Measurements from ENCODE around the gene ETV6.

The ETV6 gene

DNA sequence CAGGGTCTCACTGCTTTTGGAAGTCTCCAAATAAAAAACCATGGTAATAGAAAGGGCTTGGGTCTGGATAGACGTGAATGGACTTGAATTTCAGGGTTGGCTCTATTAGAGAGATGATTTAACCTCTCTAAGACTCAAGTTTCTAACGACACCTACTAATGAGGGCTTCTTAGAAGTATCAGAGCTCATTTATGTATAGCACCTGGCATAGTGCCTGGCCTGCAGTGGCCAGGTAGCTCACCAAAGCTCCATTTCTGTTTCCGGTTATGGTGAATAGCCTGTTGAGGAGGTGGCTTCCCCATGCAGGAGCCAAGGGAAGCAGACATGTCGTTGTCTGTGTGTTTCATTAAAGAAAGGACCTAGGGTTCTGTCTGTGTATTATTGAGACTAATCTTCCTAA lies 108.6 kb downstream of the ETV6 start:
- no peak for DNase-seq (ENCODE audit: low read depth, low spot score)

DNA sequence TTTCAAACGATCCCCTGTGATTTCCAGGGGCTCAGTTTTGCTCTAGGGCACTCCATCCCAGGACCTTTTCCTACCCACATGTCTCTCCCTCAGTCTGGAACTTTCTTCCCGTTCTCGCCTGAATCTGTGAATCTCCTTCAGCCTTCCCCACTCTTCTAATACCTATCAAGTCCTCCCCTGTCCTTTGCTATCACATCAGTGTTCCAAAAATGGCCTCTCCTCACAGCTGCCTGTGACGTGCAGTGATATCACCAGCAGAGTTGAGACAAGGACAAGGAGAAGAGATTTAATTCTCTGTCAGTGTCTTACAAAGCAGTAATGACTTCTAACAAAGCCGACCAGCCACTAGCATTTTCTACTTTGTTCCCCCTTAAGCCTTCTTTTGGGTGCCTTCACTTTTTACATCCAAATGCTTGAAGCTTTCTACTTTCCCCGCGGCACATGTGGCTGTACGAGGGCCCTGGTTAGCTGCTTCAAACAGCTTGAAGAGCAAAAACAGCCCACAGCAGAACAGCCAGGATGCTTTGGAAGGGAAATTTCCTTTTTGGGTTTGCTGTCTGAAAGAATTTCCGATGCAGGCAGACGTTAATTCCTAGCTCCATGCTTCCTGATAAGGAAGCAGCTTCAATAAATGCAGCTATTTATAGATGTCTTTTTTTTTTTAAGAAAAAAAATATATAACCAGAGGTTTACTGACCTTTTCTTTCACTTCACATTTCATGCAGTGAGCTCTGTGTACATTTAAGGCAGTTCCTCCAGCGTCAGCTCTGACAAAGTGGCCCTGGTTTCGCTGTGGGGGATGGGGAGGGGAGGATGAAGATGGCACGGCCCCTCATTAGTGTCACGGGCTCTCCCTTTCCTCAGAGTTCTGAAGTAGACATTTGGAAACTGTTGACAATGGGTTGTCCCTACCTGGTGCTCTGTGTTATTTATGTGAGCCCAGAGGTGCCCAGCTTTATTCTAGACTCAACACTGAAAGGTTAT lies 109.3 kb downstream of the ETV6 start:
- no peak for DNase-seq (ENCODE audit: low read depth, low spot score)

DNA sequence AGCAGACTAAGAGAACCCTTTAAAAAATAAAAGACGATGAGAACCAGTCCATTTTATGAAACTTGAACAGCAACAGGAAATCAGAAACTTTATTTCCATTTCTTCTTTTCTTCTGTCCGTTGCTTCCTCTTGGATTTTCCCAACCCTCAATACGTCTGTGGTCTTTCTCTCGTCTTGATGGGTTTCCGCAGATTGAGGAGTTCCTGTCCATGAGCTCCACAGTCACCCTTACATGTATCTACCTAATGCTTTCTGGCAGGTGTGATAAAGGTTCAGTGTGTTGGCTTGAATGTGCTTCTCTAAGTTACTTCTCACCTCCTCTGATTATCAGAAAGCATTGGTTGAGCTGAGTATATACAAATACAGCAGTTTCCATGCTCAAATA lies 110.0 kb downstream of the ETV6 start:
- DNase-seq (ENCODE audit: low read depth, low spot score) = no peak

DNA sequence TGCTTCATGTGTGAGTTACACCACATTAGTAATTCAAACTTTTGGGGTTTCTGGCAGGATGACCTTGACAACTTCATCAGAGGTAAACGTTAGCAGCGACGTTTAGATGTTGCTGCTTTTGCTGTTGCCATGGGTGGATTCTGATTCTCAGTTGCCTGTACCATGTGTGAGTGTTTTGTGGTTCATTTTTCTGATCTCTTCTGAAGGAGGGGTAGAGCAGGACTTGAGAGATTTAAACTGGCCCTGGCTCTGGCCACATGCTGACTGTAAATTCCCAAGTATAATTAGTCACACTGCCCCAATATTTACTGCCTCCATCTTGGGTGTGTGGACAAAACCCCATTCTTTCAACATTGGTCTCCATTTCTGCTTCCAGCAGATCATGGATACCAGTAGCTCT lies 110.4 kb downstream of the ETV6 start:
- no peak for DNase-seq (ENCODE audit: low read depth, low spot score)

DNA sequence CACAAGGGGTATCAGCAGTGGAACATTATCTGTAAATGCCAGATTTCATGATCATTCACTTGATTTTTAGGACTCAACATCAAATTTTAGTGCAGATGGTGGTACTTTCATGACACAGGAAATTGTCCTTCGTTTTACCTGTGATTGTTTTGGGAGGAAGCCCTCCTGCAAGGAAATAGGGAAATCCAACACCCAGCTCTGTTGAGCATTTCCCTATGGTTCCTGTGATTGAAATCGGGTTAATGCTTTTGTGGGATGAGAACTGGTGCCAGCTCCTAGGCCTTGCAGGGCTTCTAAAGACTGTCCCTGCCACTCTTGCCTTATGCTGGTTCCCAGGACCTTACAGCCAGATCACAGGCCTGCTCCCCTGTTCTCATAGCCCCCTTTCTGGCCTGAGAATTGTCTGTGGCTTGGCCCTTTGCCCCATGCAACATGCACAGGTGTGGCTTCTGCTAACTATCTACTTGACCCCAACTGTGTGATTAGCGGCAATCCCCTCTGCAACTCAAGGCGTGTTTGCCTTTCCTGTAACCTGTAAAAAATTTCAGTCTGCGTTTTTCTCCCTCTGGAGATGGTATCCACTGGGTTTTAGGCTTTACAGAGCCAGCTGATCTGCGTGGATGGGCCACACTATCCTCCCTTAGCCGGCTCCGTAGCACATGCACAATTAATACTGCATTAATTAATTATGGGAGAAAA lies 112.5 kb downstream of the ETV6 start:
- DNase-seq (ENCODE audit: low read depth, low spot score) = no peak

DNA sequence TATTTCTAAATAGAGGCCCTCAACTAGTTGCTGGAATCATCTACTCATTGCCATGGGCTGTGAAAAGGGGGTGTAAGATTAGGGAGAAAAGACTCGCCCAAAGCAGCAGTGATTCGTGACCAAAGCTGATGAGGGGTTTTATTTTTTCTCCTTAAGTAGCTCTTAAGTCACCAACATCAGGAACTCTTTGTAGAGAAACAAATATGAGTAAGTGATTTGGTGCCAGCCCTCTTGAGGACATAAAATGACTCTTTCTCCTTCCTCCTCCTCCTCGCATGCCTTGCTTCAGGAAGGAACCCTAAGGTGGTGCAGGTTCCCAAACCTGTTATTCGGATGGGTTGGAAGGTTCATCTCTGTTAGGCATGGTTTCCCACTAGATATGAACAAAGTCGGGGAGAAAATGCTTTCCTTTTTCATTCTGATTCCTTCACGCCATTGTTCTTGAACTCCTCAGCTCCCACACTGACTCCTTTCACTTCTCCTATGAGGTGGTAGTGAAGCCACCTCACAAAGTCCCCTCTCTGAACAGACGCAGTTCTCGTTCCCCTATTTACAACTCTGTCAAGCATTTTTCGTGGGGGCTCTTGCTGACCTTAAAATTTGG lies 113.4 kb downstream of the ETV6 start:
- DNase-seq (ENCODE audit: low read depth, low spot score) = no peak

DNA sequence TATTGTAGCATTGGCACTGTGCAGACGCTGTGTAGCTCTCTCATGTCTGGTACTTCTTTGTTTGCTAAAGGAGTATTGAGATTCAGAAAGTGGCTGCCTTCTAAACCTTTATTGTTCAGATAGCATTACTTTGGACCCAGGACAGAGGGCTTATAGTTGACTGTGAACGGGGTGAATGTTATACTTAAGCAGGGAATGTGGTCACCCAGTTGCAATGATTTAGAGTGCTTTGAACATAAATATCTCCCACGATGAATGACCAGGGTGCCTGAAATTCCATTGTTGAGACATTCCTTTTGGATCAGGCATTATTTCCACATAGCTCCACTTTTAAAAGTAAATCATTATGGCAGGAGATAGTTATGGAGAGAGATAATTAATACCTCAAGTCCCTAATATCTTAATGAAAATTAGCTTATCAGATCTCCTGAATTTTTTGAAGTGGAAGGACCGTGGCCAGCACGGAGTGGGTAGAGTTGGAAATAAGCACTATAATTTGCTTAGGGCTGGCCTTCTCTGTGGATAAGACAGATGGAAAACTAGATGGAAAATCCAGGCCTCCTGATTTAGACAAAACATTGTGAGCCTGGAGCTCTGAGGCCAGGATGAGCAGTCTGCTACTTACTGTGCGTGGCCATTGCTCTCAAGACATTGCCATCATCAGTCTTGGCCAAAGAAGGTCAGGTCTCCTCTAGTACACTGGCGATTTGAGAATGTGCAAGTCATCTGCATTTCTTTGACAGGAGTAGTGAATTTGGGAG lies 114.5 kb downstream of the ETV6 start:
- DNase-seq (ENCODE audit: low read depth, low spot score) = no peak

DNA sequence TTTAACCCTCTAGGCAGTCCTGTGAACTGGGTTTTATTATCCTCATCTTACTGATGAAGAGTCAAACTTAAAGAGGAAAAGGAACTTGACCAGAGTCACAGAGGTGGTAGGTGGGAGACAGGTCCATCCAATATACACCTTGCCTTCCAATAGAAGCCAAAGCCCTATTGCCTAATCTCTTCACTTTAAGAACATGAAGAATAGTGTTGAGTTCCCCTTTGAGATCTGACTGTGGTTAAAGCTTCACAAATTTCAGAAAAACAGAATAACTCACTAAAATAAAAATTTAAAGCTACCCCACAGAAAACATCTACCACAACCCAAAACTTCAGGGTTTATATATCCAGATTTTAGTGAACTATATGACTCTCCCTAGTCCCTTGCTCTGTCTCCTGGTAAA lies 115.4 kb downstream of the ETV6 start:
- DNase-seq (ENCODE audit: low read depth, low spot score) = no peak

DNA sequence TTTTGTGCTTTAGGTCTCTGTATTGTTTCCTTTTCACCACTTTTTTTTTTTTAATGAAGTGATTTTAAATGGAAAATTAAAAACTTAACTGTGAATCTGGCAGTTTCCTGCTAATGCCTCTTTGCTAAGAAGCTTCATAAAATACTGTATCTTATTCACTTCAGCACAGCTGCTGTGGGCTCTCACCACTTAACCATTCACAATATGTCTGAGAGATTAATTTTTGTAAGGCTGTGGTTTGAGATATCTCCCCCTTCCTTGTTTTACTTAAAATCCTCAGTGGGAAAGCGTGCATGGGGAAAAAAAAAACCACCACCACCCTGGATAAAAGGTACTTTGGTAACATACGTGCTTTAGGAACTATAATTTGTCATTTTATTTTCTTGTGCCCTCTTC lies 115.9 kb downstream of the ETV6 start:
- DNase-seq (ENCODE audit: low read depth, low spot score) = no peak

DNA sequence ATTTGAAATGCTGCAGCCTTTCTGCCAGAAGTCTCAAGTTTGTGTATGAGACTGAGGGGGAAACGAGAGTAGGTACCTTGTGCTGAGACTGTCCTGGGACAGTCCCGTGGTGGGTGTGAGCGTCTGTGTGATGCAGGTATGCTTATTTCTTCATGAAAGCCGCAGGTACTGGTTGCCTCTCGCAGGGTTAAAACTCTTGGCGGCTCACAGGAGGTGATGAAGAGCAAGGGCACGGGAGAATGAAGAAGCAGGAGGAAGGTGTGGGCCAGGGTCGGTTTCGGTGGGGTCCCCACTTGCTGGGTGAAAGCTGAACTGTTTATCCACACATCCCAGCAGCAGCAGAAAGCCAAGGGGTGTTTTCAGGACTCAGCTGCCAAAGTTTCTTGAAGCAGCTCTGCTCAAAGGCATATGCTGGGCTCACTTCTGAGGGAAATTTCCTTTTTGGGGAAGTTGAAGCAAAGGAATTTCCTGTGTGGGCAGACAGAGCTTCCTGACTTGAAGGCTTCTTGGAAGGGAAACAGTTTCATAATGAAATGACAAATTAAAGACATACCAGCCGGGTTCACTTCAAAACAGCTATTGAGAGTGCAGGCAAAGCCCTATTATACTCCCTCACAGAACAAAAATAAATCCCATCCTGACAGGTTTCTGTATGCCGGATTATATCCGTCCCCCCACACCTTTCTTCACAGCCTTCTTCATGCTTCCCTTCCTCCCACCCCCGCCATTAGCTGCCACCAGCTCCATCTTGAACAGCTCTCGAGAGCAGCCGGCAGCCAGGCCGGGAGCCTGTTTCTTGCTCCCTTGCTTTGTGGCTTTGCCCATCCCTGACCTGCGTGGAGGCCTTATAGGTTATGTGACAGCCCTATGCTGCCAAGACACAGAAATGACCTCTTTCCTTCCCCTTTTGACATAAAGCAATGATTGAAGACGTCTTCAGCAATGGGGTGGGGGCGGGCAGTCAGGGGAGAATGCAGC lies 116.6 kb downstream of the ETV6 start:
- no peak for DNase-seq (ENCODE audit: low read depth, low spot score)

DNA sequence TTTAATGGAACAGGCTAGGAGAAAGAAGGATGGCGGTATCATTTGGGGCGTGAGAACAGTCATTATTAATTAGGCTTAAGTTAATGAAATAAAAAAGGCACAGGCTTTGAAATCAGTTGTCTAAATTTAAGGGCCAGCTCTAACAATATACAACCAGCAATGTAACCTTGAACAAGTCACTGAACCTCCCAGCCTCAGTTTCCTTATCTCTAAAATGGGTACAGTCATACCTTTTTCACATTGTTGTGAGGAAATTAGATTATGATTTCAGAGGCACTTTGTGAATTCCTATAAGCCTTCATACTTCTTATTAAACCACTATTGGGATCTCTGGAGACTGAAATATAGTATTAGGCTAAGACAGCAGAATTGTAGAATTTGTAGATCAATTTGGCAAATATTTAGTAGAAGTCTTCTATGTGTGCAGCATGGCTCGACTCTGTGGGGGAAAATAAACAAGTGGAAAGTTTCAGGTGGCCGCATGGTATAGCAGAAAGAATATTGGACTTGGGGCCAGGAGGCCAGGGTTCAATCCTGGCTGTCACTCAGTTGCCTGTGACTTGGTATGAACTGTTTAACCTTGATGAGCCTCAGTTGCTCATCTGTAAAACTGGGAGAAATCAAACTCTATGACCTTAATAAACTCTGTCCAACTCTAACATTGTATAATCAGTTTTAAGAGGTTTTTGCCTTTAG lies 117.7 kb downstream of the ETV6 start:
- no peak for DNase-seq (ENCODE audit: low read depth, low spot score)

DNA sequence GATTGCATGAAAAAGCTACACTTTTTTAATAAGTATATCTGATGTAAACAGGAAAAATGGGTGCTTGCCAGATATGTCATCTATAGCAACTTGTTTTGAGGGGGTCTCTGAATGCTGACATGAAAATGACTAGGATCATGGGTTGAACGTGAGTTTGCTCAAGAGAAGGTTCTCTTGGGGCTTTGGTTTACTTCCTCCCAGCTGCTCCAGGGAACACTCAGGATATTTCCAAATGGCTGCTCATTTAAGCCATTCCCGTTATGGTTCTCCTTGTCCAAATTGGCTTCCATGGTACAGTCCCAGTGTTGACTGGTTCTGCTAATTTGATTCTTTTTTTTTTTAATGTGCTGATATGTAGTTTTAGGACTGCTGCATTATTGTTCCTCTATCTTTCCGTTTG lies 118.3 kb downstream of the ETV6 start:
- no peak for DNase-seq (ENCODE audit: low read depth, low spot score)

DNA sequence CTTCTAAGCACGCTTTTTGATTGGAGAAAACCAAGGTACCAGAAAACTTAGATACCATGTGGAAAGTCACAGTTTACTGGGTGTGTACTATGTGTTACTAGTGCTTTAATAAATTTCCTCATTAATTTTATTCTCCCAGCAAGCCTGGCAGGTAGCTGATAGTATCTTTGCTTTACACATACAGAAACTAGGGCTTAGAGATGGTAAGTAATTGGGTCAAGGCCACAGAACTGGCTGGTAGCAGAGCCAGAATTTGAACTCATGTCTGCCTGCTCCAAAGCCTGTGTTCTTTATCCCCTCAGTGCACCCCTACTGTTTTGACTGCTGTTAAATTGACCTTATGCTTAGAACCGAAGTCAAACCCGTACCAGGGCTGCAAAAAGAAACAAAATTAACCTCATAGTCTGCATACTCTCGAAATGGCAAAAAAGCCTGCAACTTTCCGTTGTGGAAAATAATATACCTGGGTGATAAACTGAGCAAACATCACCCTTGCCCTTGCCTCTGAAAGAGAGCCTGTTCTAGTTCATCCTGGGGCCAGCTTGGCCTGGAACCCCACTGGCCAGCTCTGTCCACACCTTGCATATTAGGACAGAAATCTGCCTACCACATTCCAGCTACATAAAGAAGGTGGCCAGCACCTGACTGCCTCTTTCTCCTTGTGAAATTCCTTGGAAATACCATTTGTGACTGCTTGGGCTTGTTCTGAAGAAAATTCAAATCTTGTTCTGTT lies 118.9 kb downstream of the ETV6 start:
- no peak for DNase-seq (ENCODE audit: low read depth, low spot score)

DNA sequence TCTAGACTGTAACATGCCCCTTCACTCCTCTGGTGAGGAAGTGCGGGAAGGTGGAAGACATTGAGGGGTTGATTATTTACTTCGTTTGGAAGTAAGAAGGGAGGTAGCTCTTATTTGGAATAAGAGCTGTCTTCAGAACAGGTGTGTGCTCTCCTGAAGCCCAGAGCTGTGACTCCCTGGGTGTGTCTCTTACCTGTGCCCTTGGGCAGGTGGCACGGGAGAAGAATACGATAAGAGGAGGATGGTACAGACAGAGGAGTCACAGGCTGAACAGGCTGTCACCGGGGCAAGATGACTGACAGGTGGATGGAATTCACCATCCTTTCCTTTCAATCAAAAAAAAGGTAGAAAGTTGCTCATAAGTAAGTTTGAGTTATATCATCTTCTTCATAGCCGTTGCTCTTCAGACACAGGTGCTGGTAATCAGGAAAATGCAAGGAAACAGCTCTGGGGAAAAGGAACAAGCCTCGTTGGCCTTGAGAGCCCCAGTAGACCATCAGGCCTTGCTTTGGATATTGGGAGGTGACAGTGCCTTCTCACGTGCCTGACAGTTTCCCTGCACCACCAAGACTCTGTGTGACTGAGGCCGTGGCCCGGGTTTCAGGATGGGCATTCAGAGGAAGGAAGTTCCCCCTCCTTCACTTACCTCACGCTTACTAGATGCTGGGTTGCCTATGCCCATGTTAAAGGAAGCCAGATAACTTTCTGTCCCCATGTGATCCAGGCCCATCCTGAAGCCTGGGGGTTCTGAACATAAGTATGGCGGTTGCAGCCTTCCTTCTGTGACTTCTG lies 120.4 kb downstream of the ETV6 start:
- DNase-seq (ENCODE audit: low read depth, low spot score) = no peak

DNA sequence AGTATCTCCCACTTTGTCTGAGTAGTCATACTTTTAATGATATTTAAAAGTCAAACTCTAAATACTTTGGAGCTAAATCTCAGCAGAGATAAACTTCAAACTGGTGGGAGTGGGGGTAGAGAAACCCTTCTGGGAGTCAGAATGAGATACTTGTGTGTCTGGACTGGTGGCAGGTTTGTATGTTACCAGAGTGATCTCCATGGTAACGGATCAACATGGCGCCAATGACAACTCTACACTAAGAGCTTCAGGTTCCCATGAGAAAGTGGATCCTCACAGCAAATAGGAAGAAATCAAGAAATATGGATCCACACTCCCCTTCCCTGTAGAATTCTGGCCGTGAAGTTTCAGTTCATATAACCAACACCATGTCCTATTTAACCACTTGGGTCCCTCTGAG lies 121.9 kb downstream of the ETV6 start:
- DNase-seq (ENCODE audit: low read depth, low spot score) = no peak

DNA sequence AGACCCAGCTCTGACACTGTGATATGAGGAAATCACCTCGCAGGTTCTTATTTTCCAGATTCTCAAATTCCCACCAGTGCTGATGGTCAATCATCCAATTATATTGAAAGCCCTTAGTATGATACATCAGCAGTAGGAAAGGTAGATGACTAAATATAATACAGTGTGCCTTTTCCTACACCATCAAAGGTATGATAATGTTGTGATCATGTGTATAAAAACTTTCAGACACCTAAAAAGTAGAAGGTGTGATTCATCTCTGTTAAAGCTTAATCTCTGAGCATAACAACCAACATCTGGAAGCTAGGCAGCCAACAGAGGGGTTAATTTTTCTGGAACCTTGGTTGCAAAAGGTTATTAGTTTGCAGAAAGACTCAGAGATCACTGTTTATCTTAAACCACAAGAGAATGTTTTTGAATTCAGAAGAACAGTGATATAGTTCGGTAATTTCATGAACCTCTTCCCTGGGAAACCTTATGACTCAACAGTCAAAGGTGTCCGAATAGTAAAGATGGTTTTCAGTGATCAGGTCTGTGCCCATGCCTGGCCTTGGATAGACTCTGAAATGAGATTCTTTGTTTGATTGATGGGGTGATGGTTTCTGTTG lies 122.5 kb downstream of the ETV6 start:
- no peak for DNase-seq (ENCODE audit: low read depth, low spot score)

DNA sequence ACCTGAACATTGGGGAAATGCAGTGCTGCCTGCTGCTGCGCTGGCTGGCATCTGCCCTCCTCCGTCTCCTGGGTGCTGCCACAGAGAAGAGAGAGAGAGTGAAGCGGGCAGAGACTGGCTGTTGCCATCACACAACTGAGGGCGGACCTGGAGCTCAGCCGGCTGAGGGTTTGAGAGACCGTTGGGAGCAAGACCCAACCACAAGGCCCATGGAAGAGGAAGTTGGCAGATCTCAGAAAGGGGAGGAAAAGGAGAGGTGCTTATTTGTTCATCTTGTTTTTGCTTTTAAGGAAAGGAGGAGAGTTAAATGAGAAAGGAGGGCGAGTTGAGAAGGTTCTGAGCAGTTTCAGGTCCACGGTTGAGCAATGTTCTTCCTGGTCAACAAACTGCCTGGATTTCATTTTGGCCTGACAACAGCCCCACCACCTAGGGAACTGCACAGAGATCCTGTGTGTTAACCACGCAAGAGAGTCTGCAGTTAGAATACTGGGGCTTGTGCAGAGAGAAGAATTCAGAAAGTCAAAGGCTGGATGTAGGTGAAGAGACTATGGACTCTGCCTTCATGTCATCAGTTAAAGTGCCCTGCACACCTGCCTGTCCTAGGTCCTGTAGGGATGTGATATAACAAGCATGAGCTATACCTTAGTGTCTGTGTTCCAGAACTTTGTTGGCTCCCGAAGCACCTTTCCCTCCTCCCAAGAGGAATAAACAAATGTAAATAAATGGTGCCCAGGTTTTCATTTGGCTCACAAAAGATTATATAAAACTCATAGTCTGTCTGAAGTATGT lies 124.6 kb downstream of the ETV6 start:
- DNase-seq (ENCODE audit: low read depth, low spot score) = no peak
